ENCODE measurements around the gene FASTKD3. TPM values are rescaled to one million over a fixed set of nuclear protein-coding genes. Genes with fewer than 3 reads are reported as not detected.

Gene FASTKD3
- total and polyA plus RNA-seq, 2 donors (not counting 1 experiment from before 2014, with no cell fraction given) = 6.6 to 10.0 TPM

DNA sequence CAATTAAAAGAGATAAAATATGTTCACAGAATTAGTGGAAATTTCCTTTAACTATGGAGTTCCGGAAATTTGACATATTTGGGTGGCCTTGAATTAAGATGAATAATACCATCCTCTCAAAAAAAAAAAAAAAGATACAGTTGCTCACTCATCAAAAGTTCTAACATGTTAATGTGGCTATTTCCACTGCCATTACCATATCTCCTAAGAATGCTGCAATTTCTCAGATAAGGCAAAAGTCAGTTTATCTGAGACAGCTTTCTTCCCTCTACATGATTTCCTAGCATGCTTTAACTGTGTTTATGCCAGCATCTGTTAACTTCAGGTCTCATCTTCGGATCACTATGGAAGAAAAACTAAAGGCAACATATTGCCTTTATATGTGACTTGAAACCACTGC lies 2.6 kb downstream of the FASTKD3 start:
- Histone ChIP-seq H3K27ac (ENCODE audit: low read length in 2 of 2) (no peak overlapping the region), H3K9ac (ENCODE audit: low read length) (no peak overlapping the region), H3K4me1 (ENCODE audit: control insufficient read depth in 2 of 2, insufficient read depth in 2 of 2, low read length in 2 of 2) (peaks cover 19 to 20% of the 10 kb centered on the region in 2 donors), H4K20me1 (ENCODE audit: control insufficient read depth, insufficient read depth, low read length, poor library complexity, severe bottlenecking) (peaks cover 10% of the 10 kb centered on the region), H3K79me2 (ENCODE audit: control insufficient read depth, insufficient read depth, low read length) (peaks cover 33% of the 10 kb centered on the region), H3K27me3 (replicated peaks in 1 of 4; ENCODE audit: control extremely low read depth in 1 of 4, control insufficient read depth in 3 of 4, insufficient read depth in 4 of 4, low read length in 3 of 4) (no peaks in the 10 kb centered on the region), H3K4me3 (ENCODE audit: control extremely low read depth in 1 of 5, extremely low read depth in 1 of 5, insufficient read depth in 1 of 5, low read depth in 2 of 5, low read length in 4 of 5) (no peak overlapping the region), H3K36me3 (replicated peaks in 1 of 2; ENCODE audit: control extremely low read depth in 1 of 2, control insufficient read depth in 1 of 2, extremely low read depth in 1 of 2, insufficient read depth in 2 of 2, low read length in 1 of 2) (peaks cover 3 to 29% of the 10 kb centered on the region in 2 experiments), H2AFZ (ENCODE audit: insufficient read depth, low read depth, low read length, poor library complexity, severe bottlenecking) (no peak overlapping the region), H3K9me3 (ENCODE audit: control extremely low read depth in 1 of 3, control insufficient read depth in 2 of 3, insufficient read depth in 1 of 3, low read length in 2 of 3) (no peaks in the 10 kb centered on the region), H3K4me2 (replicated peaks; ENCODE audit: low read depth, low read length, poor library complexity, severe bottlenecking) (no peak overlapping the region)
- intact Hi-C loops (cut with micrococcal nuclease) = loop anchor here (5.0 kb wide), 1 partner anchor 1154 kb away; the partner anchor contains the start of gene TENT4A
- no CpG with 5 or more reads among the region's 2 CpGs for WGBS (ENCODE audit: insufficient coverage)
- Mint-ChIP-seq H3K27me3 (no peaks in the 10 kb centered on the region), H3K27ac (no peak overlapping the region), H3K4me3 (no peak overlapping the region), H3K9me3 (ENCODE audit: insufficient read depth) (no peaks in the 10 kb centered on the region), H3K4me1 (peaks cover 40% of the 10 kb centered on the region)
- no peak for ATAC-seq (ENCODE audit: low read depth)
- TF ChIP-seq, protein P1, sequence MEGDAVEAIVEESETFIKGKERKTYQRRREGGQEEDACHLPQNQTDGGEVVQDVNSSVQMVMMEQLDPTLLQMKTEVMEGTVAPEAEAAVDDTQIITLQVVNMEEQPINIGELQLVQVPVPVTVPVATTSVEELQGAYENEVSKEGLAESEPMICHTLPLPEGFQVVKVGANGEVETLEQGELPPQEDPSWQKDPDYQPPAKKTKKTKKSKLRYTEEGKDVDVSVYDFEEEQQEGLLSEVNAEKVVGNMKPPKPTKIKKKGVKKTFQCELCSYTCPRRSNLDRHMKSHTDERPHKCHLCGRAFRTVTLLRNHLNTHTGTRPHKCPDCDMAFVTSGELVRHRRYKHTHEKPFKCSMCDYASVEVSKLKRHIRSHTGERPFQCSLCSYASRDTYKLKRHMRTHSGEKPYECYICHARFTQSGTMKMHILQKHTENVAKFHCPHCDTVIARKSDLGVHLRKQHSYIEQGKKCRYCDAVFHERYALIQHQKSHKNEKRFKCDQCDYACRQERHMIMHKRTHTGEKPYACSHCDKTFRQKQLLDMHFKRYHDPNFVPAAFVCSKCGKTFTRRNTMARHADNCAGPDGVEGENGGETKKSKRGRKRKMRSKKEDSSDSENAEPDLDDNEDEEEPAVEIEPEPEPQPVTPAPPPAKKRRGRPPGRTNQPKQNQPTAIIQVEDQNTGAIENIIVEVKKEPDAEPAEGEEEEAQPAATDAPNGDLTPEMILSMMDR (IDR thresholded peaks at IDR 0.05) = no peak
- TF ChIP-seq EZH2 (IDR thresholded peaks at IDR 0.05; ENCODE audit: borderline replicate concordance, insufficient read depth, low read depth, low read length, poor library complexity, severe bottlenecking) = no peak
- POLR2A ChIA-PET = no interaction called here
- no peak for DNase-seq
- CTCF ChIA-PET = no interaction called here

DNA sequence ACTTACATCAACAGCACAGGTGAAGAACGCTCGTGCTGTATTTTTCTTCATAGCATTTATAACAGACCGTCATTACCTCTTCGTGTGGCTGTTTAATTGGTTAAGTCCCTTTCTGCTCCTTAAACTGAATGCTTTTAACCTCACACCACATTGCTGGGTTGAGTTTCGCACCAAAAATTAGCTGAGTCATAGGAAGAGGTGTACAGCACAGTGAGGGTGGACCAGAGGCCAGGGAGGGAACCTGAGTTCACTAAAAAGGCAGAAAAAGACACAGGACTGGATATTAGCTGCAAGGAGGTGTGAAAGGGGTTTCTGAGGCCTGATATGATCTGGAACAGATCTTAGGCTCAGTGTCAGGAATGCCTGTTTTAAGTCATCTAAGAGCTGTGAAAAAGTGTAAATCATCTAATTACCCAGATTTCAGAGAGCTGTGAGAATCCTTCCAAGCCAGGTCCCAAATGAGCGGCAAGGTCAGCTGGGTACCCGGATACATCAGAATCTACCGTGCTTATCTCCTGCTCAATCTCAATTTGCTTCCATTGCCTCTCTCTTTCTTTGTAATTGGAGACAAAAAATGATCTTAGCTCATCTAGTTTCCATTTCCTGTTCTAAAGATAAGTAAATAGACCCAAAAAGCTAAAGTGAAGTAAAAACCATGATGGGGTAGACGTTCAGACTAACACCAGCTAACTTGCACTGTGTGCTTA lies 10.8 kb downstream of the FASTKD3 start:
- H3K36me3 ChIP-seq (replicated peaks in 1 of 2; ENCODE audit: control extremely low read depth in 1 of 2, control insufficient read depth in 1 of 2, extremely low read depth in 1 of 2, insufficient read depth in 2 of 2, low read length in 1 of 2) = peaks cover 2 to 40% of the 10 kb centered on the region in 2 experiments
- intact Hi-C loops (cut with micrococcal nuclease) = no loop called here
- Mint-ChIP-seq H3K4me1 (peaks cover 1% of the 10 kb centered on the region), H3K9me3 (ENCODE audit: insufficient read depth) (no peaks in the 10 kb centered on the region), H3K27me3 (no peaks in the 10 kb centered on the region), H3K4me3 (no peak overlapping the region), H3K27ac (no peak overlapping the region)
- H3K79me2 ChIP-seq (ENCODE audit: control insufficient read depth, insufficient read depth, low read length) = no peaks in the 10 kb centered on the region
- no peaks in the 10 kb centered on the region for H3K4me1 ChIP-seq (ENCODE audit: control insufficient read depth in 2 of 2, insufficient read depth in 2 of 2, low read length in 2 of 2)
- WGBS (ENCODE audit: insufficient coverage) = 57% methylated on average over 6 of the region's 9 CpGs
- TF ChIP-seq, protein P1 (IDR thresholded peaks at IDR 0.05) = no peak
- TF ChIP-seq EZH2 (IDR thresholded peaks at IDR 0.05; ENCODE audit: borderline replicate concordance, insufficient read depth, low read depth, low read length, poor library complexity, severe bottlenecking) = no peak
- H3K27me3 ChIP-seq (replicated peaks in 1 of 4; ENCODE audit: control extremely low read depth in 1 of 4, control insufficient read depth in 3 of 4, insufficient read depth in 4 of 4, low read length in 3 of 4) = no peaks in the 10 kb centered on the region
- H4K20me1 ChIP-seq (ENCODE audit: control insufficient read depth, insufficient read depth, low read length, poor library complexity, severe bottlenecking) = no peaks in the 10 kb centered on the region
- POLR2A ChIA-PET = no interaction called here
- H2AFZ ChIP-seq (ENCODE audit: insufficient read depth, low read depth, low read length, poor library complexity, severe bottlenecking) = no peak overlapping the region
- H3K27ac ChIP-seq (ENCODE audit: low read length in 2 of 2) = no peak overlapping the region
- peaks cover 0 to 3% (median 0%) of the 10 kb centered on the region in 3 donors for H3K9me3 ChIP-seq (ENCODE audit: control extremely low read depth in 1 of 3, control insufficient read depth in 2 of 3, insufficient read depth in 1 of 3, low read length in 2 of 3)
- DNase-seq = no peak
- H3K4me2 ChIP-seq (replicated peaks; ENCODE audit: low read depth, low read length, poor library complexity, severe bottlenecking) = no peak overlapping the region
- CTCF ChIA-PET = no interaction called here
- H3K9ac ChIP-seq (ENCODE audit: low read length) = no peak overlapping the region
- H3K4me3 ChIP-seq (ENCODE audit: control extremely low read depth in 1 of 5, extremely low read depth in 1 of 5, insufficient read depth in 1 of 5, low read depth in 2 of 5, low read length in 4 of 5) = no peak overlapping the region
- no peak for ATAC-seq (ENCODE audit: low read depth)
